Prostate gland (tissue), 2 donors: Measurements from ENCODE around the gene WDR12.

Experiments used
- POLR2AphosphoS5 ChIP-seq: sonication (generic); formaldehyde crosslinking; IDR thresholded peaks from one replicate; pipeline ENCODE4 v1.6.1; 2017; ENCODE audit warnings: antibody characterized with exemption
- TF ChIP-seq, protein P1 (sequence below), 4 experiments: fragments of 200-600 bp in 2 of 4; fragments of 450-650 bp in 2 of 4; sonication (generic) in 2 of 4; IDR thresholded peaks; 1 replicate in 3 of 4; 2 replicates in 1 of 4; pipeline ENCODE4 v1.5.1; 2016 to 2019; ENCODE audit warnings: antibody characterized with exemption in 4 of 4, mild to moderate bottlenecking in 2 of 4, moderate library complexity in 2 of 4

DNA sequence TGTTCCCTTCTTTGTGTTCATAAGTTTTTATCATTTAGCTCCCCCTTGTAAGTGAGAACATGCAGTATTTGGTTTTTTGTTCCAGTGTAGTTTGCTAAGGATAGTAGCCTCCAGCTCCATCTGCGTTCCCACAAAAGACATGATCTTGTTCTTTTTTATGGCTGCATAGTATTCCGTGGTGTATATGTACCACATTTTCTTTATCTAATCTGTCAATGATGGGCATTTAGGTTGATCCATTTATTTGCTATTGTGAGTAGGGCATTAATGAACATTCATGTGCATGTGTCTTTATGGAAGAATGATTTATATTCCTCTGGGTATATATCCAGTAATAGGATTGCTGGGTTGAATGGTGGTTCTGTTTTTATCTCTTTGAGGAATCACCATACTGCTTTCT, 34.0 kb upstream of the WDR12 start:
- TF ChIP-seq, protein P1, sequence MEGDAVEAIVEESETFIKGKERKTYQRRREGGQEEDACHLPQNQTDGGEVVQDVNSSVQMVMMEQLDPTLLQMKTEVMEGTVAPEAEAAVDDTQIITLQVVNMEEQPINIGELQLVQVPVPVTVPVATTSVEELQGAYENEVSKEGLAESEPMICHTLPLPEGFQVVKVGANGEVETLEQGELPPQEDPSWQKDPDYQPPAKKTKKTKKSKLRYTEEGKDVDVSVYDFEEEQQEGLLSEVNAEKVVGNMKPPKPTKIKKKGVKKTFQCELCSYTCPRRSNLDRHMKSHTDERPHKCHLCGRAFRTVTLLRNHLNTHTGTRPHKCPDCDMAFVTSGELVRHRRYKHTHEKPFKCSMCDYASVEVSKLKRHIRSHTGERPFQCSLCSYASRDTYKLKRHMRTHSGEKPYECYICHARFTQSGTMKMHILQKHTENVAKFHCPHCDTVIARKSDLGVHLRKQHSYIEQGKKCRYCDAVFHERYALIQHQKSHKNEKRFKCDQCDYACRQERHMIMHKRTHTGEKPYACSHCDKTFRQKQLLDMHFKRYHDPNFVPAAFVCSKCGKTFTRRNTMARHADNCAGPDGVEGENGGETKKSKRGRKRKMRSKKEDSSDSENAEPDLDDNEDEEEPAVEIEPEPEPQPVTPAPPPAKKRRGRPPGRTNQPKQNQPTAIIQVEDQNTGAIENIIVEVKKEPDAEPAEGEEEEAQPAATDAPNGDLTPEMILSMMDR (IDR thresholded peaks at IDR 0.05), result no peak
- TF ChIP-seq POLR2AphosphoS5, result no peak
